CD4-positive, CD25-positive, alpha-beta regulatory T cell (primary cell): ENCODE measurements around the gene PGAP3. TPM values are rescaled to one million over a fixed set of nuclear protein-coding genes. Genes with fewer than 3 reads are reported as not detected.

Experiments
- ATAC-seq, 2 donors: fragments of 150-1000 bp; cut with Tn5 transposase; one replicate each; pipeline ENCODE4 v1.10.0; 2021; ENCODE audit warnings: low read depth in 2 of 2, moderate number of reproducible peaks in 2 of 2, moderate library complexity in 1 of 2
- DNase-seq, 3 donors: peaks; one replicate each; pipeline versions ENCODE4 v3.0.0 to v3.0.0-alpha.2; 2012 to 2022; ENCODE audit warnings: mixed read lengths in 1 of 3
- H3K27ac ChIP-seq: one replicate; pipeline ENCODE4 v1.7.0; 2013; ENCODE audit warnings: mild to moderate bottlenecking, low read length; ENCODE audit not compliant: insufficient read depth, poor library complexity, severe bottlenecking
- H3K27me3 ChIP-seq: one replicate; pipeline ENCODE4 v1.7.0; 2013; ENCODE audit warnings: low read length; ENCODE audit not compliant: control insufficient read depth, insufficient read depth
- H3K36me3 ChIP-seq: one replicate; pipeline ENCODE4 v1.7.0; 2013; ENCODE audit warnings: mild to moderate bottlenecking, low read length, moderate library complexity; ENCODE audit not compliant: control insufficient read depth, insufficient read depth
- H3K4me1 ChIP-seq: 2 replicates; pipeline ENCODE4 v1.7.0; 2013; ENCODE audit warnings: mild to moderate bottlenecking, low read length; ENCODE audit not compliant: insufficient read depth, control insufficient read depth, poor library complexity, severe bottlenecking
- H3K4me3 ChIP-seq: one replicate; pipeline ENCODE4 v1.7.0; 2013; ENCODE audit warnings: low read depth, mild to moderate bottlenecking, low read length, moderate library complexity
- H3K9me3 ChIP-seq, 2 experiments: 1 replicate in 1 of 2; 2 replicates in 1 of 2; pipeline ENCODE4 v1.7.0; 2013; ENCODE audit warnings: low read length in 2 of 2, mild to moderate bottlenecking in 1 of 2, moderate library complexity in 1 of 2; ENCODE audit not compliant: control insufficient read depth in 2 of 2
- H3K27ac Mint-ChIP-seq, 3 donors: one replicate each; pipeline ENCODE4 v1.8.0; 2020 to 2022; ENCODE audit warnings: mild to moderate bottlenecking in 3 of 3, mixed read lengths in 3 of 3, moderate library complexity in 2 of 3
- H3K27me3 Mint-ChIP-seq: one replicate; pipeline ENCODE4 v1.8.0; 2022; ENCODE audit warnings: mild to moderate bottlenecking, mixed read lengths
- H3K36me3 Mint-ChIP-seq: one replicate; pipeline ENCODE4 v1.8.0; 2020; ENCODE audit warnings: mixed read lengths
- H3K4me1 Mint-ChIP-seq, 4 donors: one replicate each; pipeline ENCODE4 v1.8.0; 2020 to 2022; ENCODE audit warnings: mixed read lengths in 4 of 4, mild to moderate bottlenecking in 1 of 4
- H3K4me3 Mint-ChIP-seq, 4 donors: one replicate each; pipeline ENCODE4 v1.8.0; 2020 to 2022; ENCODE audit warnings: mild to moderate bottlenecking in 4 of 4, mixed read lengths in 4 of 4, moderate library complexity in 3 of 4
- H3K9me3 Mint-ChIP-seq, 7 donors: one replicate each; pipeline ENCODE4 v1.8.0; 2020 to 2022; ENCODE audit warnings: mixed read lengths in 7 of 7, mild to moderate bottlenecking in 3 of 7, moderate library complexity in 2 of 7
- polyA plus RNA-seq, 4 donors: library from polyadenylated mRNA; unstranded; fragments of 300-500 nt; fragmentation: Illumina TruSeq; gene quantifications; one replicate each; pipeline ENCODE4 v1.2.3, GENCODE V29; 2021
- total RNA-seq: library from RNA; stranded (reverse); gene quantifications from one replicate; pipeline ENCODE4 v1.2.3, GENCODE V29; 2022

PGAP3 gene
- total and polyA plus RNA-seq, 5 donors from 2014 or later = 15.2 to 28.0 (median 19.7) TPM

DNA sequence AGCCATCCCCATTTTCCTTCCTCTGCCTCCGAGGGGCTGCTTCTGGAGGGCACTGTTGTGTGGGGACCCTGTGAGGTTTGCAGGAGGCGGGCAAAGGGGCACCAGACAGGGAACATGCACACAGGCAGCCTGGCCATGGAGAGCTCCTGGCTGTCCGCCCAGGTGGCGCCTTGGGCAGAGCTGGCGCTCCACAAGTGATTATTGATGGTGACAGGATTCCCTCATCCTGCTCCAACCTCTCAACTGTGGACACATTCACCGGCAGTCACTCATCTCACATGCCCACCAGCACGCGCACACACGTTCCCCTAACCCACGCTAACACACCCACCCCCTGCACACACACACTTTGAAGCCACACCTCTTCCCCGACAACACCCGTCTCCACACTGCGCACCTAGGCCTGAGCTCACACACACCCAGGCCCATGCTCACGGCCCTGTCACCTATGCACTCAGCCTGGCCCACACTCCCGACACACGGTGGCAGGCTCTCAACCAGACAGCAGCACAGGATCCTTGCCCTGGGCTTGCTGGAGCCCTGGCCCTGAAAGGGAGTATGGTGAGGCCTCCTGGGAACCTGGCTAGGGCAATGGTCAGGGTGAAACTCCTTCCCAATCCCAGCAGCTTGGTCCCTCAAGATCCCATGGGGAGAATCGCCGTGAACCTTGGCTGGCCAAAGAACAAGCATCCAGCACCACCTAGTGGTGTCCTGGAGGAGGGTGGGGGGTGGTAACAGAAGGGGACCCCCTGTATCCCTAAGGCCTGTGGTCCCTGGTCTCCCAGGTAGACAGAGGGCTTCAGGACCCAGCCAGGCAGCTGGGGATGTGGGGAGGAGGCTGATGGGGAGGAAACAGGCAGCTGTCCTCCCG, 16.0 kb downstream of the PGAP3 start:
- Mint-ChIP-seq H3K9me3 (no peaks in the 10 kb centered on the region), H3K27me3 (peaks cover 21% of the 10 kb centered on the region), H3K4me1 (peaks cover 0 to 29% (median 15%) of the 10 kb centered on the region in 4 donors), H3K36me3 (no peaks in the 10 kb centered on the region), H3K27ac (no peak overlapping the region), H3K4me3 (peak overlapping the region in 1 of 4 donors; percentile 29)
- peak in 1 of 3 donors; percentile 37 for DNase-seq
- H3K4me1 ChIP-seq = peaks cover 39% of the 10 kb centered on the region
- no peaks in the 10 kb centered on the region for H3K36me3 ChIP-seq
- H3K4me3 ChIP-seq = no peak overlapping the region
- ATAC-seq = no peak
- peaks cover 5% of the 10 kb centered on the region for H3K27me3 ChIP-seq
- no peaks in the 10 kb centered on the region for H3K9me3 ChIP-seq
- no peak overlapping the region for H3K27ac ChIP-seq

DNA sequence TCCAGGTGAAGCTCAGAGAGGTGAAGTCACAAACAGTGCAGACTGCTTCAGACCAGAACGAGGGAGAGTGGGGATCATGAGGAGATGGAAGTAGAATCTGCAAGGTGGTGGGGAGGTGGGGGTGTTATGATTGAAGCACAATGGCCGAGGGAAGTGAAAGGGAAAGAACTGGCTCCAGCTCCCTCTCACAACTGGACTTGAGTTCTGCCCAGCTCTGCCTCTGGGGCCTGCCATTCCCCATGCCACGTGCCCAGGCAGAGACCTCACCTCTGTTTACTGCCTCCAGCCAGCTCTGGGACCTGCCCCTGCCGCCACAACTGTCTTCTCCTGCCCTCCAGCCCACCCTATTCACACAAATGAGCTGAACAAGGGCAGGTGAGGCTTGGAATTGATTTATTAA, 17.1 kb downstream of the PGAP3 start:
- no peaks in the 10 kb centered on the region for H3K9me3 Mint-ChIP-seq
- H3K36me3 Mint-ChIP-seq = no peaks in the 10 kb centered on the region
- ATAC-seq (no peak), DNase-seq (no peak)
- no peak overlapping the region for H3K27ac Mint-ChIP-seq
- peaks cover 30% of the 10 kb centered on the region for H3K27me3 Mint-ChIP-seq
- H3K4me3 ChIP-seq = no peak overlapping the region
- no peak overlapping the region for H3K4me3 Mint-ChIP-seq
- H3K4me1 Mint-ChIP-seq = peaks cover 0 to 24% (median 11%) of the 10 kb centered on the region in 4 donors
- peaks cover 29% of the 10 kb centered on the region for H3K4me1 ChIP-seq
- no peaks in the 10 kb centered on the region for H3K9me3 ChIP-seq
- H3K27me3 ChIP-seq = peaks cover 7% of the 10 kb centered on the region
- H3K36me3 ChIP-seq = no peaks in the 10 kb centered on the region
- H3K27ac ChIP-seq = no peak overlapping the region

DNA sequence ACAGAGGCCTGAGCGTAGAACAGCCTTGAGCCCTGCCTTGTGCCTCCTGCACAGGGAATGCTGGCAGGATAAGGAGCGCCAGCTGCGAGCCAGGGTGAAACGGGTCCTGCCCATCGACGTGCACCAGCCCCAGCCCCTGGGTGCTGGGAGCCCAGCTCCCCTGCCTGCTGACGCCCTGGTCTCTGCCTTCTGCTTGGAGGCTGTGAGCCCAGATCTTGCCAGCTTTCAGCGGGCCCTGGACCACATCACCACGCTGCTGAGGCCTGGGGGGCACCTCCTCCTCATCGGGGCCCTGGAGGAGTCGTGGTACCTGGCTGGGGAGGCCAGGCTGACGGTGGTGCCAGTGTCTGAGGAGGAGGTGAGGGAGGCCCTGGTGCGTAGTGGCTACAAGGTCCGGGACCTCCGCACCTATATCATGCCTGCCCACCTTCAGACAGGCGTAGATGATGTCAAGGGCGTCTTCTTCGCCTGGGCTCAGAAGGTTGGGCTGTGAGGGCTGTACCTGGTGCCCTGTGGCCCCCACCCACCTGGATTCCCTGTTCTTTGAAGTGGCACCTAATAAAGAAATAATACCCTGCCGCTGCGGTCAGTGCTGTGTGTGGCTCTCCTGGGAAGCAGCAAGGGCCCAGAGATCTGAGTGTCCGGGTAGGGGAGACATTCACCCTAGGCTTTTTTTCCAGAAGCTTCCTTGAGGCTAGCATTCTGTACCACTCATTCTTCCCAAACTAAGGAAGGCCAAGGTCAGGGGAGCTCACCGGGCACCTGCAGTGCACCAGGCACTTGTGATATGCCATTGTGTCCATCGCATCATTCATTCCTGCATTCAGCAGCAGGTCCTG, 17.7 kb downstream of the PGAP3 start:
- no peak overlapping the region for H3K27ac ChIP-seq
- no peak overlapping the region for H3K4me3 Mint-ChIP-seq
- peaks cover 0 to 22% (median 9%) of the 10 kb centered on the region in 4 donors for H3K4me1 Mint-ChIP-seq

DNA sequence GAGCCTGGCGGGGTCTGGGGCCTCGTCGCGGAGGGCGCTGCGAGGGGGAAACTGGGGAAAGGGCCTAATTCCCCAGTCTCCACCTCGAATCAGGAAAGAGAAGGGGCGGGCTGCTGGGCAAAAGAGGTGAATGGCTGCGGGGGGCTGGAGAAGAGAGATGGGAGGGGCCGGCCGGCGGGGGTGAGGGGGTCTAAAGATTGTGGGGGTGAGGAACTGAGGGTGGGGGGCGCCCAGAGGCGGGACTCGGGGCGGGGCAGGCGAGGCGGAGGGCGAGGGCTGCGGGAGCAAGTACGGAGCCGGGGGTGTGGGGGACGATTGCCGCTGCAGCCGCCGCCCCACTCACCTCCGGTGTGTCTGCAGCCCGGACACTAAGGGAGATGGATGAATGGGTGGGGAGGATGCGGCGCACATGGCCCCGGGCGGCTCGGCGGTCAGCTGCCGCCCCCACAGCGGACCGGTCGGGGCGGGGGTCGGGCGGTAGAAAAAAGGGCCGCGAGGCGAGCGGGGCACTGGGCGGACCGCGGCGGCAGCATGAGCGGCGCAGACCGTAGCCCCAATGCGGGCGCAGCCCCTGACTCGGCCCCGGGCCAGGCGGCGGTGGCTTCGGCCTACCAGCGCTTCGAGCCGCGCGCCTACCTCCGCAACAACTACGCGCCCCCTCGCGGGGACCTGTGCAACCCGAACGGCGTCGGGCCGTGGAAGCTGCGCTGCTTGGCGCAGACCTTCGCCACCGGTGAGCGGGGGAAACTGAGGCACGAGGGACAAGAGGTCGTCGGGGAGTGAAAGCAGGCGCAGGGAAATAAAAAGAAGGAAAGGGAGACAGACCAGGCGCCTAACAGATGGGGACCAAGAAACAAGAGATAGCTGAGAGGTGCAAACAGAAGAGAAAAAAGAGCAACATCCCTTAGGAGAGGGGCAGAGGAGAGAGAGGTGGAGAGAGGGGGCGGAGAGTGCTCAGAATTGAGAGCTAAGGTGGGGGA, 19.6 kb downstream of the PGAP3 start, which contains the start of gene PNMT:
Gene PNMT (plus strand): TSS at position 509 of the 980 bp plus-strand sequence. CDS start 23 bp downstream, at position 532.
- Histone ChIP-seq H3K36me3 (no peaks in the 10 kb centered on the region), H3K4me1 (peaks cover 20% of the 10 kb centered on the region), H3K27me3 (peaks cover 7% of the 10 kb centered on the region), H3K27ac (no peak within 1 kb of the TSS), H3K4me3 (no peak within 1 kb of the TSS), H3K9me3 (no peaks in the 10 kb centered on the region)
- Mint-ChIP-seq H3K9me3 (no peaks in the 10 kb centered on the region), H3K4me1 (peaks cover 0 to 25% (median 9%) of the 10 kb centered on the region in 4 donors), H3K27ac (peak within 1 kb of the TSS in 2 of 3 donors; percentile 25 to 26), H3K4me3 (peak within 1 kb of the TSS; percentile 55 to 77 (median 68)), H3K36me3 (no peaks in the 10 kb centered on the region), H3K27me3 (peaks cover 40% of the 10 kb centered on the region)
- DNase-seq (peak; percentile 40 to 78 (median 64)), ATAC-seq (peak; percentile 57 to 65)

More for the DNA sequence above, 17.7 kb downstream of the PGAP3 start:
- ATAC-seq (no peak), DNase-seq (no peak)
- Histone ChIP-seq H3K9me3 (no peaks in the 10 kb centered on the region), H3K36me3 (no peaks in the 10 kb centered on the region), H3K27me3 (peaks cover 7% of the 10 kb centered on the region), H3K4me3 (no peak overlapping the region), H3K4me1 (peaks cover 22% of the 10 kb centered on the region)
- Mint-ChIP-seq H3K9me3 (no peaks in the 10 kb centered on the region), H3K36me3 (no peaks in the 10 kb centered on the region), H3K27me3 (peaks cover 35% of the 10 kb centered on the region), H3K27ac (no peak overlapping the region)

DNA sequence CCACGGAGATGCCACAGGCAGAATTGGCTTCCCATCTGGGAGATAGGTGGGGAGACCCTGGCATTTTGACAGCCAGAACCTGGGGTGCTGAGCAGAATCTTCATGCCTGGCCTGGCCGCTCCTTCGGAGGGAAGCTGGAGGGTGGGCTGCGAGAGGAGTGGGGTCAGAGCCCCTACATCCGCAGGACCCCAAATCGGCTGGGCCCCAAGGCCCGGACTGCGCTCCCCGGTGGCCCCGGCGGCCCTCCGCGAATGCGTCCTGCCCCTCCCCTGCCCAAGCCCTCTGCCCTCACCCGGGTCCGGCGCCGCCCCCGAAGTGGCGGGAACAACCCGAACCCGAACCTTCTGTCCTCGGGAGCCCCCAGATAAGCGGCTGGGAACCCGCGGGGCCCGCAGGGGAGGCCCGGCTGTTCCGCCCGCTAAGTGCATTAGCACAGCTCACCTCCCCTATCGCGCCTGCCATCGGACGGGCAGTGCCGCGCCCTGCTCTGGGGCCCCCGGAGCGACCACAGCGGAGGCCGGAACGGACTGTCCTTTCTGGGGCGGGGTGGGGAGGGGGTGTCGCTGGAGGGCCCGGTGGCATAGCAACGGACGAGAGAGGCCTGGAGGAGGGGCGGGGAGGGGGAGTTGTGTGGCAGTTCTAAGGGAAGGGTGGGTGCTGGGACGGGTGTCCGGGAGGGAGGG, 20.5 kb downstream of the PGAP3 start:
- Mint-ChIP-seq H3K27me3 (peaks cover 40% of the 10 kb centered on the region), H3K27ac (peak overlapping the region in 1 of 3 donors; percentile 14), H3K36me3 (no peaks in the 10 kb centered on the region), H3K9me3 (no peaks in the 10 kb centered on the region), H3K4me3 (peak overlapping the region in 3 of 4 donors; percentile 22 to 72 (median 38)), H3K4me1 (peaks cover 0 to 25% (median 9%) of the 10 kb centered on the region in 4 donors)
- Histone ChIP-seq H3K4me3 (no peak overlapping the region), H3K27me3 (peaks cover 7% of the 10 kb centered on the region), H3K27ac (no peak overlapping the region), H3K36me3 (no peaks in the 10 kb centered on the region), H3K4me1 (peaks cover 20% of the 10 kb centered on the region), H3K9me3 (no peaks in the 10 kb centered on the region)
- ATAC-seq (no peak), DNase-seq (no peak)

DNA sequence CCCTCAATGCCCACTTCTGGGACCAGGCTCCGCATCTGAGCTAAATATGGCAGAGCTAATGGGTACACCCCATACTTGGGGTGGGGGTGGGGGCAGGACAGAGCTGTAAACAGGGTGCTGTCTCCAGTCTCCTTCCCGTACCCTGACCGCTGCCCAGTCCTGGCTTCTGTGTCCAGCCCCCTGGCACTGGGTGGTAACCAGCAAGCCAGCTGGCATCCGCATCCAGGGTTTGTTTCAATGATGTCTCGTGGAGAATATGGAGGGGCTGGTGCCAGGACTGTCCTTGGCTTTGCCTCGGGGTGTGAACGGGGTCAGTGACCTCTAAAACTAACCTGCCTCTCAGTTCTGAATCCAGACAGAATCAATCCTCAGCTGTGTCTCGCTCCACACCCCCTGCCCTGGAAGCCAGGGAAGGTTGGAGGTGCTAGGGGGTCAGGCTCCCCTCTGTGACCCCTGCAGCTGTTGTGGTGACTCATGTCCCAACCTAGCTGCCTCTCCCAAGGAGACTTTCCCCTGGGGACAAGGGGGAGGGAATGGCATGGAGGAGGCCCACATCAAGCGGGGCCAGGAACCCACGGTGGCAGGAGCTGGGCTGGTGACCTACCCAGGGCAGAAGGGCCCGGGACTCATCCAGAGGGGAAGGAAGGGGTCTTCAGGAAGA, 21.1 kb downstream of the PGAP3 start:
- Mint-ChIP-seq H3K9me3 (no peaks in the 10 kb centered on the region), H3K4me1 (peaks cover 0 to 25% (median 8%) of the 10 kb centered on the region in 4 donors), H3K27me3 (peaks cover 40% of the 10 kb centered on the region), H3K27ac (peak overlapping the region in 1 of 3 donors; percentile 14), H3K36me3 (no peaks in the 10 kb centered on the region), H3K4me3 (peak overlapping the region; percentile 29 to 72 (median 40))
- DNase-seq = no peak
- H3K27me3 ChIP-seq = peaks cover 7% of the 10 kb centered on the region
- H3K4me1 ChIP-seq = peaks cover 20% of the 10 kb centered on the region
- H3K9me3 ChIP-seq = no peaks in the 10 kb centered on the region
- H3K4me3 ChIP-seq = no peak overlapping the region
- H3K27ac ChIP-seq = no peak overlapping the region
- ATAC-seq = no peak
- H3K36me3 ChIP-seq = peaks cover 5% of the 10 kb centered on the region
